OCI-LY7 (cell line): ENCODE data around the gene TMEM168.

Experiments used
- EZH2phosphoT487 ChIP-seq: fragments of 200-600 bp; sonication (generic); IDR thresholded peaks from 2 replicates; pipeline ENCODE4 v1.6.1; 2018; ENCODE audit warnings: low read depth, borderline replicate concordance, mild to moderate bottlenecking, mixed run types, antibody characterized with exemption, low read length, moderate library complexity, mixed read lengths
- TF ChIP-seq, protein P1 (sequence below): fragments of 200-600 bp; sonication (generic); conservative IDR thresholded peaks from 2 replicates; pipeline ENCODE4 v1.5.1; 2014; ENCODE audit warnings: mild to moderate bottlenecking, antibody characterized with exemption, low read length, moderate library complexity, mixed read lengths

DNA sequence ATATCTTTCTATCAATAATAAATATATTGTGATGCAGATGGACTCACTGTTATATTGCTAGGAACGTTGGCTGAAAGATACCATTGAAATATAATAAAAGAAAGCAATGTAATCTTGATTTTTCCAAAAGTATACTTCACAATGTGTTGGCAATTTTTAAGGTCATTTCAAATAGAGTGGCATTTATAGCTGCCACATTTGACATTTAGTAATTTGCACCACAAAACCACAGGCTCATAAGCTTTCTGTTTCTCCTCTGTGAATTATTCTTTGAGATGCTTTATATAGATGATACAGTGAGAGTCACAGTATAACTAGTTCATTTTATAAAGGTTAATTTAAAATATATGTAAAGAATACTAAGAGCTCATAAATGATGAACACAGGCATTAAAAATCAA, 44.6 kb downstream of the TMEM168 start:
- TF ChIP-seq, protein P1, sequence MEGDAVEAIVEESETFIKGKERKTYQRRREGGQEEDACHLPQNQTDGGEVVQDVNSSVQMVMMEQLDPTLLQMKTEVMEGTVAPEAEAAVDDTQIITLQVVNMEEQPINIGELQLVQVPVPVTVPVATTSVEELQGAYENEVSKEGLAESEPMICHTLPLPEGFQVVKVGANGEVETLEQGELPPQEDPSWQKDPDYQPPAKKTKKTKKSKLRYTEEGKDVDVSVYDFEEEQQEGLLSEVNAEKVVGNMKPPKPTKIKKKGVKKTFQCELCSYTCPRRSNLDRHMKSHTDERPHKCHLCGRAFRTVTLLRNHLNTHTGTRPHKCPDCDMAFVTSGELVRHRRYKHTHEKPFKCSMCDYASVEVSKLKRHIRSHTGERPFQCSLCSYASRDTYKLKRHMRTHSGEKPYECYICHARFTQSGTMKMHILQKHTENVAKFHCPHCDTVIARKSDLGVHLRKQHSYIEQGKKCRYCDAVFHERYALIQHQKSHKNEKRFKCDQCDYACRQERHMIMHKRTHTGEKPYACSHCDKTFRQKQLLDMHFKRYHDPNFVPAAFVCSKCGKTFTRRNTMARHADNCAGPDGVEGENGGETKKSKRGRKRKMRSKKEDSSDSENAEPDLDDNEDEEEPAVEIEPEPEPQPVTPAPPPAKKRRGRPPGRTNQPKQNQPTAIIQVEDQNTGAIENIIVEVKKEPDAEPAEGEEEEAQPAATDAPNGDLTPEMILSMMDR, result no peak
- no peak for TF ChIP-seq EZH2phosphoT487
